Activated CD8-positive, alpha-beta memory T cell treated with anti-CD3 and anti-CD28 coated beads, Interleukin-2, amount 50 U/mL, for 24 hours (primary cell): ENCODE results near the gene USP16.

Source experiments
- DNase-seq: peaks from one replicate; pipeline ENCODE4 v3.0.0-alpha.2; 2020; ENCODE audit errors: extremely low read depth

USP16 gene

GRCh38 chr21:29033301-29033700 lies 8.8 kb downstream of the USP16 start:
- no peak for DNase-seq

- no peak for DNase-seq
Observed at GRCh38 chr21:29033871-29034270, 9.4 kb downstream of the USP16 start.

GRCh38 chr21:29034678-29035077 lies 10.2 kb downstream of the USP16 start:
- no peak for DNase-seq

GRCh38 chr21:29052224-29052623 lies 27.8 kb downstream of the USP16 start:
- DNase-seq = no peak

GRCh38 chr21:29053011-29053553 lies 28.6 kb downstream of the USP16 start:
- no peak for DNase-seq

- no peak for DNase-seq
Observed at GRCh38 chr21:29053656-29054055, 29.2 kb downstream of the USP16 start.

GRCh38 chr21:29055080-29055479 lies 30.6 kb downstream of the USP16 start:
- no peak for DNase-seq

- no peak for DNase-seq
Observed at GRCh38 chr21:29056005-29056404, 31.5 kb downstream of the USP16 start.

GRCh38 chr21:29056538-29057050 lies 32.1 kb downstream of the USP16 start:
- DNase-seq = no peak

GRCh38 chr21:29064850-29065481 lies 40.5 kb downstream of the USP16 start:
- no peak for DNase-seq

- no peak for DNase-seq
Observed at GRCh38 chr21:29072873-29073221, 48.4 kb downstream of the USP16 start.

GRCh38 chr21:29073222-29074006 lies 48.9 kb downstream of the USP16 start, which contains the start of gene CCT8:
Gene CCT8, minus strand, starts transcription at chr21:29073648. Its CDS starts 58 bp downstream, at chr21:29073590.
- DNase-seq = peak; percentile 96

GRCh38 chr21:29074007-29074376 lies 49.5 kb downstream of the USP16 start:
- DNase-seq = no peak

- no peak for DNase-seq
Observed at GRCh38 chr21:29074783-29075182, 50.3 kb downstream of the USP16 start.

GRCh38 chr21:29075706-29076466 lies 51.4 kb downstream of the USP16 start:
- DNase-seq = no peak

GRCh38 chr21:29076731-29077640 lies 52.5 kb downstream of the USP16 start:
- peak; percentile 41 for DNase-seq

- no peak for DNase-seq
Observed at GRCh38 chr21:29077651-29078090, 53.2 kb downstream of the USP16 start.

- DNase-seq = no peak
Observed at GRCh38 chr21:29078869-29079767, 54.6 kb downstream of the USP16 start.

GRCh38 chr21:29080454-29080941 lies 56.0 kb downstream of the USP16 start:
- no peak for DNase-seq
